Left kidney (tissue), 2 donors: ENCODE results near the gene RHOT1. TPM values are rescaled to one million over a fixed set of nuclear protein-coding genes. Genes with fewer than 3 reads are reported as not detected.

Experiments used
- DNase-seq: peaks from one replicate; pipeline ENCODE4 v3.0.0-alpha.2; 2013
- polyA plus RNA-seq: library from polyadenylated mRNA; unstranded; fragments of 120-200 nt; gene quantifications from one replicate; pipeline ENCODE4 v1.2.1, GENCODE V29; 2013; ENCODE audit not compliant: insufficient read length

RHOT1 gene
- polyA plus RNA-seq, 1 donor: 61.7 TPM

DNA sequence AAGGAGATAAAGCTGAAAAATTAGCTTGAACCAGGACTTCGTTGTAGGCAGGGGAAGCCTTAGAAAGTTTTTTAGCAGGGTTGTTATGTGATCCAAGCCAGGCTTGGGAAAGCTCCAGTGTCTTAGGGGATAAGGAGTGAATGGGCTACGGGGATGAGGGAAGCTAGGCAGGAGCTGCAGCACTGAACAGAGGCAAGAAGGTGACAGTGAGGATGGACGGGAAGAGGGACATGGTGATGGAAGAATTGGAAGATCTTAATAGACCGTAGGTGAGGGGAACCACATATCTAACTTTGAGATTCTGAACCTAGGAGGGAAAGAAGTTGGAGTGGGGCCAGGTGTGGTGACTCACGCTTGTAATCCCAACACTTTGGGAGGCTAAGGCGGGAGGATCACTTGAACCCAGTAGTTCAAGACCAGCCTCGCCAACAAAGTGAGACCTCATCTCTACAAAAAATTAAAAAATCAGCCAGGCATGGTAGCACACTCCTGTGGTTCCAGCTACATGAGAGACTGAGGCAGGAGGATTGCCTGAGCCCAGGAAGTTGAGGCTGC lies 126.5 kb downstream of the RHOT1 start:
- no peak for DNase-seq

DNA sequence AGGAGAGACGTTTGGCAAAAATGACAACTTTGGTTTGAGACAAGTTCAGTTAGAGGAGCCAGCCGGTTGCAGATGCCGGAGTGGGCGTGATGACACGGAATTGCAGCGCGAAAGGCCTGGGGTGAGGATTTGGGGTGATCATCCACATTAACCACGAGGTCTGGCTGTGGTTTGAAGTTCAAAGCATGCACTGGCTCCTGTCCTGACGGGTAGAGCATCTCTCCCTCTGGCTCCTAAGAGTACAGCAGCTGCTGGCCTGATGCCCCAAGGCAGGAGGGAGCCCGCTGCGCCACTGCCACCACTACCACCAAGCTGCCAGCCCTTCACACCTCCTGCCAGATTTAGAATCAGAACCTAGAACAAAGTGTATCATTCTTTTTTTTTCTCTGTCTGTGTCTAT lies 127.1 kb downstream of the RHOT1 start:
- DNase-seq: no peak

DNA sequence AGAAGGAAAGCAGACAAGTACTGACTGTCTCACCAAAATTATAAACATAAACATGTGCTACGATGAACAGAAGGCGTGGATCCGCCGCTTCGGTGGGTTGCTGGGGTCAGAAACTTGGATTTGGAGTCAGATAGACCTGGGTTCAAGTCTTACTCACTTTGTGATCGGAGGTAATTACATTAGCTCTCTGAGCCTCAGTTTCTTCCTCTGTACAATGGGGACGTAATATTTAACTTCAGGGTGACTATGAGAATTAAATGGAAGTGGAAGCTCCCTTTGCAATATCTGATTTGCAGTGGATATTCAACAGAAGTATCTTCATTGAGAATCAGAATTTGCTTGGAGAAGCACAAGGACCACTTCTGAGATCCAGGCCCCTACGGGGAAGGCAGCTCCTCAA lies 129.5 kb downstream of the RHOT1 start:
- DNase-seq: no peak

DNA sequence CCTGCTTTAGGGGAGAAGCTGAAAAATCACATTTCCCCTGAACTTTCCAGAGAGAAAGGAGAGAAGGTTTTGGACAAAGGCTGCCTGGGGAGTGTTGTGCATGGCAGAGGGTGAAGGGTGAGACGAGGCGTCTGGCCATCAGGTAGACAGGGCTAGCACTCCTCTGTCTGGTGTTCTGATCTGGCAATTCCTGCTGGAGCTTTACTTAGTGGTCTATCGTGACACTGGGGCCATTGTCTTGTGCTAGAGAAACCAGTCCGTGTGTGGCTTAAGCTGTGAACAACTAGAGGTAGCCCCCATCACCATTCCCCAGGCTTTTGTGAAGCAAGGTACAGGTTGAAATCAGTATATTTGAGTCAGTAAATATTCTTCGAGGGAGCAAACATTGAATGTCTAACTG lies 131.8 kb downstream of the RHOT1 start:
- no peak for DNase-seq

DNA sequence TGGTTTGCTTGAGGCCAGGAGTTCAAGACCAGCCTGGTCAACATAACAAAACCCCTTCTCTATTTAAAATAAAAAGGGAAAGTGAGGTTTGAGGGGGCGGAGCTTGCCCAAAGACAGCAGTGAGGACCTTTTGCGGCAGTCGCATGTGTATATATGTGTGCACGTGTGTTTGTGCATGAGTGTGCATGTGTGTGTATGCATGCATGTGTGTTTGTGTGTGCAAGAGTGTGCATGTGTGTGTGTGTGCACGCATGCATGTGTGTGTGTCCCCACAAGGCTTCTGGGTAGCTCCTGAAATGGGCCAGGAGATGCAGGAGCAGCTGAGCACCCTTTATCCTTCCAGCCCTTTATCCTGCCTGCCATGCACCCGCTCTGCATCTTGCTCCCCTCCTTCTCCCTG lies 132.3 kb downstream of the RHOT1 start:
- no peak for DNase-seq

Other genes starting within 250 kb of the RHOT1 start
- 98.9 TPM for gene UTP6, start 240.8 kb upstream of the RHOT1 start, polyA plus RNA-seq
- 55.7 TPM for gene SUZ12, start 205.5 kb upstream of the RHOT1 start, polyA plus RNA-seq
- 33.0 TPM for gene LRRC37B, start 135.1 kb upstream of the RHOT1 start, polyA plus RNA-seq
- gene RHBDL3, start 123.3 kb downstream of the RHOT1 start, polyA plus RNA-seq: 1.5 TPM
- 54.0 TPM for gene C17orf75, start 199.7 kb downstream of the RHOT1 start, polyA plus RNA-seq
- 302 TPM for gene ZNF207, start 207.7 kb downstream of the RHOT1 start, polyA plus RNA-seq